Measurements from ENCODE around the gene GRIK5.

DNA sequence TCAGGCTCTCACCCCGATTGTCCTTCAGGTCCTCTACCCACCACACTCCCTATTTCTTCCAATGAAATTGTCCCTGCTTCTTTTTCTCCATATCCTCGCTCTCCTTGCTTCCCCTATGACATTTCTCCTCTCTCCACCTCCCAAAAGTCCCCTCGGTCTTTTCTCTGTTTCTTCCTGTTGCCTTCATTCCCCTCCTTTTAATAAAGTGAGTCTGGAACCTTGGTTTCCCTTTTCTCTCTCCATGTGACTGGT, 5.3 kb upstream of the GRIK5 start:
- no peak for TF ChIP-seq GATA2 (IDR thresholded peaks at IDR 0.05; ENCODE audit: low read depth, low read length)
- TF ChIP-seq GATA3 (IDR thresholded peaks at IDR 0.05; ENCODE audit: low read depth, low read length) = no peak

Data from SH-SY5Y (cell line).